Heart right ventricle (tissue), 16 donors: Measurements from ENCODE around the gene TOP2A. TPM values are rescaled to one million over a fixed set of nuclear protein-coding genes. Genes with fewer than 3 reads are reported as not detected.
A peak's percentile ranks its signal among the peaks of the same experiment; 100 is the strongest.

ENCODE experiments used
- ATAC-seq, 8 donors: fragments of 200-7000 bp; cut with Tn5 transposase; one replicate each; pipeline ENCODE4 v1.9.1; 2020; ENCODE audit warnings: mild to moderate bottlenecking in 8 of 8, moderate library complexity in 8 of 8, moderate number of reproducible peaks in 1 of 8
- DNase-seq, 2 donors: peaks; one replicate each; pipeline ENCODE4 v3.0.0-alpha.2; 2020
- H3K27ac ChIP-seq, 10 donors: fragments of 200-600 bp; sonication (generic) in 2 of 10; one replicate each; pipeline versions ENCODE4 v1.5.0 to v1.8.0; 2020 to 2022; ENCODE audit warnings: mild to moderate bottlenecking in 3 of 10
- H3K27me3 ChIP-seq, 7 donors: fragments of 200-600 bp; one replicate each; pipeline ENCODE4 v1.8.0; 2021 to 2022; ENCODE audit warnings: mild to moderate bottlenecking in 2 of 7
- H3K36me3 ChIP-seq, 9 donors: fragments of 200-600 bp; sonication (generic) in 1 of 9; one replicate each; pipeline versions ENCODE4 v1.5.0 to v1.8.0; 2020 to 2022; ENCODE audit warnings: mild to moderate bottlenecking in 2 of 9
- H3K4me1 ChIP-seq, 9 donors: fragments of 200-600 bp; sonication (generic) in 1 of 9; one replicate each; pipeline versions ENCODE4 v1.5.0 to v1.8.0; 2020 to 2022; ENCODE audit warnings: mild to moderate bottlenecking in 4 of 9
- H3K4me3 ChIP-seq, 10 donors: fragments of 200-600 bp; sonication (generic) in 2 of 10; one replicate each; pipeline versions ENCODE4 v1.5.0 to v1.8.0; 2020 to 2022; ENCODE audit warnings: mild to moderate bottlenecking in 7 of 10, moderate library complexity in 2 of 10
- H3K9me3 ChIP-seq, 11 donors: fragments of 200-600 bp in 10 of 11; sonication (generic) in 2 of 11; one replicate each; pipeline versions ENCODE4 v1.5.0 to v1.8.0; 2013 to 2022; ENCODE audit warnings: mild to moderate bottlenecking in 2 of 11, control low read depth in 1 of 11, moderate library complexity in 1 of 11
- CTCF ChIP-seq, 9 donors: fragments of 200-600 bp; sonication (generic) in 2 of 9; IDR thresholded peaks; one replicate each; pipeline versions ENCODE4 v1.5.0 to v1.8.0; 2021 to 2022; ENCODE audit warnings: antibody characterized with exemption in 9 of 9, mild to moderate bottlenecking in 5 of 9, moderate library complexity in 1 of 9
- WGBS, 2 donors: extraction: QIAGEN DNeasy Blood & Tissue Kit; methylation state at CpG; one replicate each; pipeline ENCODE4 v1.1.7; 2013; ENCODE audit warnings: inconsistent platforms in 1 of 2; 5-methylcytosine and 5-hydroxymethylcytosine counted together
- intact Hi-C, 10 donors: fragments of 100-400 bp; cut with DNase I; formaldehyde crosslinking; loops; one replicate each; pipeline versions ENCODE4 v1.11.1 to v1.14.2; 2022
- polyA plus RNA-seq, 2 donors: library from polyadenylated mRNA; stranded (reverse); fragments of 200-250 nt; gene quantifications; one replicate each; pipeline ENCODE4 v1.2.3, GENCODE V29; 2013
- total RNA-seq, 10 donors: library from RNA; stranded (reverse); fragmentation: NEBNext Ultra II Directional in 3 of 10; extraction: Animal tissue kit (Norgen Biotek cat#: 25700) in 3 of 10; gene quantifications; one replicate each; pipeline versions ENCODE4 v1.2.1 to v1.2.4, GENCODE V29; 2021 to 2023
- donor health status: Arrhythmogenic right ventricular cardiomyopathy.
- donor health status: ischemic (EF 13 %, LVEDD 7.1; RV severe dilation, severe dysfunction).
- donor health status: healthy with polysubstance abuse.
- donor health status: DM: no; HTN: yes; CAD: no.
- donor health status: DM: no; HTN: no; CAD: no.
- donor health status: ischemic (EF 25% LVEDD 6.9; RV normal size, moderate dysfunction).
- donor health status: ischemic (EF 25% LVEDD 5.7; RV mildly dilated, moderate dysfunction).
- donor health status: healthy.
- donor health status: DM: yes; HTN: yes; CAD: no.
- donor health status: Ischemic cardiomyopathy.
- donor health status: ischemic (EF 35%, LVEDD 5.7; RV mildly dilated, moderate dysfunction).
- donor health status: nonischemic (EF 11% LVEDD 7.7; RV severe dilation, severe dysfunction).
- donor health status: DM: yes; HTN: yes; CAD: no.
- donor health status: PGD.
- donor health status: ischemic (EF 29% LVEDD 5.4; RV normal size, mild dysfunction).
- donor health status: nonischemic (EF 23%, LVEDD 6.1; RV moderate dilation, normal function).

The TOP2A gene
- total and polyA plus RNA-seq, 12 donors, result 0.17 to 20.0 (median 1.0) TPM

- DNase-seq (no peak), ATAC-seq (peak in 5 of 8 donors; percentile 1 to 27 (median 3))
- intact Hi-C loops, result loop anchor here in 8 of 10 donors (5.0 to 10.0 kb wide), 9 partner anchors 60 to 205 kb away; partner anchors contain the start of gene TOP2A (in 2 of the 8)
- Histone ChIP-seq H3K4me1 (peaks cover 5 to 54% (median 32%) of the 10 kb centered on the region in 9 donors), H3K4me3 (no peak overlapping the region), H3K27me3 (peaks cover 0 to 14% (median 0%) of the 10 kb centered on the region in 7 donors), H3K9me3 (no peaks in the 10 kb centered on the region), H3K36me3 (peaks cover 0 to 52% (median 25%) of the 10 kb centered on the region in 9 donors), H3K27ac (peak overlapping the region in 8 of 10 donors; percentile 10 to 62 (median 34))
- no peak for TF ChIP-seq CTCF (IDR thresholded peaks at IDR 0.05)
- WGBS, 2 donors, result 64 to 68% methylated on average over 19 of the region's 19 CpGs
Measured at GRCh38 chr17:40356990-40357881, 60.5 kb downstream of the TOP2A start.

GRCh38 chr17:40355804-40356758, 61.6 kb downstream of the TOP2A start:
- 70 to 74% methylated on average over 32 to 33 of the region's 33 CpGs for WGBS, 2 donors

GRCh38 chr17:40355123-40355803, 62.4 kb downstream of the TOP2A start:
- ATAC-seq (peak; percentile 65 to 76 (median 70)), DNase-seq (peak; percentile 75 to 87)
- H3K27ac ChIP-seq, result peak overlapping the region in 8 of 10 donors; percentile 13 to 62 (median 40)
- intact Hi-C loops, result loop anchor here (1.0 to 10.0 kb wide), 11 partner anchors 52 to 207 kb away; partner anchors contain the start of gene TOP2A (in 2 of the 10)
- no peaks in the 10 kb centered on the region for H3K27me3 ChIP-seq
- peaks cover 8 to 72% (median 48%) of the 10 kb centered on the region in 9 donors for H3K4me1 ChIP-seq
- 44 to 45% methylated on average over 29 of the region's 29 CpGs for WGBS, 2 donors
- peak; percentile 95 to 99 (median 97) for TF ChIP-seq CTCF (IDR thresholded peaks at IDR 0.05)
- peaks cover 0 to 66% (median 32%) of the 10 kb centered on the region in 9 donors for H3K36me3 ChIP-seq
- H3K4me3 ChIP-seq, result no peak overlapping the region
- H3K9me3 ChIP-seq, result no peaks in the 10 kb centered on the region

More at GRCh38 chr17:40355804-40356758, 61.6 kb downstream of the TOP2A start:
- no peaks in the 10 kb centered on the region for H3K9me3 ChIP-seq
- peak overlapping the region in 8 of 10 donors; percentile 10 to 62 (median 35) for H3K27ac ChIP-seq
- H3K27me3 ChIP-seq, result peaks cover 0 to 3% (median 0%) of the 10 kb centered on the region in 7 donors
- peaks cover 5 to 64% (median 41%) of the 10 kb centered on the region in 9 donors for H3K4me1 ChIP-seq
- peak; percentile 12 to 45 (median 19) for ATAC-seq
- no peak overlapping the region for H3K4me3 ChIP-seq
- intact Hi-C loops, result loop anchor here (1.0 to 10.0 kb wide), 11 partner anchors 53 to 206 kb away; partner anchors contain the start of gene TOP2A (in 2 of the 10)
- no peak for TF ChIP-seq CTCF (IDR thresholded peaks at IDR 0.05)
- DNase-seq, result peak in 1 of 2 donors; percentile 73
- peaks cover 0 to 59% (median 32%) of the 10 kb centered on the region in 9 donors for H3K36me3 ChIP-seq
